Measurements from ENCODE around the gene CALN1. TPM values are rescaled to one million over a fixed set of nuclear protein-coding genes. Genes with fewer than 3 reads are reported as not detected.

Gene CALN1
- total RNA-seq, 2 donors from 2014 or later, result 4.3 to 6.9 TPM

DNA sequence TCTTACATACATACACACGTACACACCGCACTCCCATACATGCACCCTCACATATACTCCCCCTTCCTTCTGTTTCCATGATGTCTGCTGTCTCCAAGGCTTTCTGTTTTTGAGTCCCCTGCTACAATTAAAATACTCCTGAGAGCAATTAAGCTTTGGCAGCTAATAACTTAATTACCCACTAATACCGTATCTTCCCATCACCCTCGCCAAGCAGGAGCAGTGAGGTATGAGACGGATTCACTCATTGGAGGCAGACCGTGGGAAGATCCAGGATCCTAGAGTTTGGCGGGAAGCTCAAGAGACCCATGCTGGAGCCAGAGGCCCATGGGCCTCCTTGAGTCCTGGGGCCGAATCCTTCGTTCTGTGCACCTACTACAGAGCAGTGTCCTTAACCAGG lies 1.7 kb upstream of the CALN1 start:
- no peaks in the 10 kb centered on the region for H3K27me3 Mint-ChIP-seq (ENCODE audit: insufficient read depth)
- Histone ChIP-seq H3K9me3 (ENCODE audit: control insufficient read depth, low read length) (no peaks in the 10 kb centered on the region), H3K27me3 (ENCODE audit: control insufficient read depth, insufficient read depth, low read length, poor library complexity, severe bottlenecking) (no peaks in the 10 kb centered on the region), H3K27ac (ENCODE audit: low read depth, low read length) (no peak overlapping the region), H3K9ac (ENCODE audit: extremely low read depth, low read length, poor library complexity, severe bottlenecking) (no peak overlapping the region), H3K36me3 (ENCODE audit: control insufficient read depth, insufficient read depth, low read length) (no peaks in the 10 kb centered on the region), H3K4me3 (ENCODE audit: low read length) (no peak overlapping the region), H3K4me1 (ENCODE audit: control insufficient read depth, insufficient read depth, low read length) (no peaks in the 10 kb centered on the region)
- TF ChIP-seq, protein P1, sequence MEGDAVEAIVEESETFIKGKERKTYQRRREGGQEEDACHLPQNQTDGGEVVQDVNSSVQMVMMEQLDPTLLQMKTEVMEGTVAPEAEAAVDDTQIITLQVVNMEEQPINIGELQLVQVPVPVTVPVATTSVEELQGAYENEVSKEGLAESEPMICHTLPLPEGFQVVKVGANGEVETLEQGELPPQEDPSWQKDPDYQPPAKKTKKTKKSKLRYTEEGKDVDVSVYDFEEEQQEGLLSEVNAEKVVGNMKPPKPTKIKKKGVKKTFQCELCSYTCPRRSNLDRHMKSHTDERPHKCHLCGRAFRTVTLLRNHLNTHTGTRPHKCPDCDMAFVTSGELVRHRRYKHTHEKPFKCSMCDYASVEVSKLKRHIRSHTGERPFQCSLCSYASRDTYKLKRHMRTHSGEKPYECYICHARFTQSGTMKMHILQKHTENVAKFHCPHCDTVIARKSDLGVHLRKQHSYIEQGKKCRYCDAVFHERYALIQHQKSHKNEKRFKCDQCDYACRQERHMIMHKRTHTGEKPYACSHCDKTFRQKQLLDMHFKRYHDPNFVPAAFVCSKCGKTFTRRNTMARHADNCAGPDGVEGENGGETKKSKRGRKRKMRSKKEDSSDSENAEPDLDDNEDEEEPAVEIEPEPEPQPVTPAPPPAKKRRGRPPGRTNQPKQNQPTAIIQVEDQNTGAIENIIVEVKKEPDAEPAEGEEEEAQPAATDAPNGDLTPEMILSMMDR (conservative IDR thresholded peaks at IDR 0.05), result no peak
- WGBS, 2 experiments (ENCODE audit: insufficient coverage in 1 of 2, insufficient read length in 1 of 2), result 93% methylated on average over 7 to 9 of the region's 9 CpGs
- H3K27ac Mint-ChIP-seq, result no peak overlapping the region
- no peak for DNase-seq
- no peaks in the 10 kb centered on the region for H3K36me3 Mint-ChIP-seq (ENCODE audit: low read depth)
- H3K4me1 Mint-ChIP-seq, result no peaks in the 10 kb centered on the region
- H3K9me3 Mint-ChIP-seq, result peaks cover 2% of the 10 kb centered on the region
- no peak overlapping the region for H3K4me3 Mint-ChIP-seq

DNA sequence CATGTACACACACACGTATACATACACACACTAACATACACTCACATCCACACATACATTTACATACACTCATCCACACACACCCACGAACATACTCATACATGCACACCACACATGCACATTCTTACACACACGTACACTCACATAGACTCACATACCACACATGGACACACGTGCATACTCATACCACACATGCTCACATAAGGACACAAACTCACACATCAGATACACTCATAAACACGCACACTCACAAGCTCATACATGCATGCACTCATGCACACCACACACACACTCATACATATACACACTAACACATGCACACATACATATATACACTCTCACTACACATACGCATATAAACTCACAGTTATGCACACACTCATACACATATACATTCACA lies 1.2 kb upstream of the CALN1 start:
- Mint-ChIP-seq H3K27me3 (ENCODE audit: insufficient read depth) (no peaks in the 10 kb centered on the region), H3K36me3 (ENCODE audit: low read depth) (no peaks in the 10 kb centered on the region), H3K9me3 (peaks cover 2% of the 10 kb centered on the region), H3K4me3 (no peak overlapping the region), H3K27ac (no peak overlapping the region), H3K4me1 (no peaks in the 10 kb centered on the region)
- Histone ChIP-seq H3K27ac (ENCODE audit: low read depth, low read length) (no peak overlapping the region), H3K27me3 (ENCODE audit: control insufficient read depth, insufficient read depth, low read length, poor library complexity, severe bottlenecking) (no peaks in the 10 kb centered on the region), H3K36me3 (ENCODE audit: control insufficient read depth, insufficient read depth, low read length) (no peaks in the 10 kb centered on the region), H3K4me3 (ENCODE audit: low read length) (no peak overlapping the region), H3K9ac (ENCODE audit: extremely low read depth, low read length, poor library complexity, severe bottlenecking) (no peak overlapping the region), H3K4me1 (ENCODE audit: control insufficient read depth, insufficient read depth, low read length) (no peaks in the 10 kb centered on the region), H3K9me3 (ENCODE audit: control insufficient read depth, low read length) (no peaks in the 10 kb centered on the region)
- TF ChIP-seq, protein P1 (conservative IDR thresholded peaks at IDR 0.05), result no peak
- 92 to 97% methylated on average over 3 to 6 of the region's 6 CpGs for WGBS, 2 experiments (ENCODE audit: insufficient coverage in 1 of 2, insufficient read length in 1 of 2)
- DNase-seq, result no peak

DNA sequence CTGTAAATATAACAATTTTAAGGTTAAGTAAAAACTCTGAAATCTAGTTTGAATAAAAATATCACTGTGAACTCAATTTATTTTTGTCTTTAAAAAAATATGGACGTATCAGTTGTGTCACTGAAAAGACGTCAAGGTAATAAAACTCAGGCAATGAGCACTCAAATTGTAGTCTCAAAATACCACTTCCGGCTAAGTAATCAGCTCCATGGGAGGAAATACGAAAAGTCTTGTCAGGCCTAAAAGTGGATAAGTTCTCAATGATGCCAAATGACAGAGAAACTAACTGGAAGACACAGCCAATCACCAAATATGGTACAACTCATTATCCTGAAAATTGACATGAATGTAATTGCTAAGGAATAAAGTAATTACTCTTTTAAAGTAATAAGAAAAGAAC lies 719 bp downstream of the CALN1 start:
- no peak overlapping the region for H3K27ac ChIP-seq (ENCODE audit: low read depth, low read length)
- H3K9ac ChIP-seq (ENCODE audit: extremely low read depth, low read length, poor library complexity, severe bottlenecking), result no peak overlapping the region
- TF ChIP-seq, protein P1 (conservative IDR thresholded peaks at IDR 0.05), result no peak
- H3K4me3 ChIP-seq (ENCODE audit: low read length), result no peak overlapping the region
- H3K27me3 ChIP-seq (ENCODE audit: control insufficient read depth, insufficient read depth, low read length, poor library complexity, severe bottlenecking), result no peaks in the 10 kb centered on the region
- no peaks in the 10 kb centered on the region for H3K4me1 Mint-ChIP-seq
- H3K27ac Mint-ChIP-seq, result no peak overlapping the region
- no peaks in the 10 kb centered on the region for H3K36me3 Mint-ChIP-seq (ENCODE audit: low read depth)
- H3K9me3 Mint-ChIP-seq, result peaks cover 2% of the 10 kb centered on the region
- no peaks in the 10 kb centered on the region for H3K4me1 ChIP-seq (ENCODE audit: control insufficient read depth, insufficient read depth, low read length)
- H3K9me3 ChIP-seq (ENCODE audit: control insufficient read depth, low read length), result no peaks in the 10 kb centered on the region
- H3K36me3 ChIP-seq (ENCODE audit: control insufficient read depth, insufficient read depth, low read length), result no peaks in the 10 kb centered on the region
- H3K4me3 Mint-ChIP-seq, result no peak overlapping the region
- no peaks in the 10 kb centered on the region for H3K27me3 Mint-ChIP-seq (ENCODE audit: insufficient read depth)
- WGBS, 2 experiments (ENCODE audit: insufficient coverage in 1 of 2, insufficient read length in 1 of 2), result 90 to 95% methylated on average over 4 of the region's 4 CpGs
- no peak for DNase-seq

Data from endodermal cell (in vitro differentiated cells).